Lung (tissue), 4 donors: Measurements from ENCODE around the gene NIPAL3. TPM values are rescaled to one million over a fixed set of nuclear protein-coding genes. Genes with fewer than 3 reads are reported as not detected.

Experiments
- polyA plus RNA-seq, 2 donors: library from polyadenylated mRNA; stranded (reverse); fragments of 200-250 nt; gene quantifications; one replicate each; pipeline ENCODE4 v1.2.1, GENCODE V29; 2013
- total RNA-seq, 2 donors: library from RNA; depleted of rRNA in 1 of 2; stranded (reverse); fragments of >200 nt in 1 of 2; gene quantifications; one replicate each; pipeline ENCODE4 v1.2.1, GENCODE V29; 2014 to 2021
- donor health status: Bipolar disorder and iron deficiency.
- donor health status: healthy.
- donor health status: DM: yes; HTN: yes; CAD: no.

The NIPAL3 gene
- total and polyA plus RNA-seq, 4 donors = 11.9 to 31.8 (median 19.8) TPM

Other genes with a start within 250 kb of the NIPAL3 start
- 1 to 10 TPM; 2.4 to 9.0 TPM for gene IFNLR1, start 228.5 kb upstream of the NIPAL3 start, total RNA-seq
- 1 to 10 TPM; 1.2 to 3.0 TPM for gene IFNLR1, start 228.5 kb upstream of the NIPAL3 start, polyA plus RNA-seq
- under 1 TPM; 0.40 to 0.95 TPM for gene GRHL3, start 96.4 kb upstream of the NIPAL3 start, total RNA-seq
- gene GRHL3, start 96.4 kb upstream of the NIPAL3 start, polyA plus RNA-seq = under 1 TPM; 0.23 to 0.30 TPM
- 10 to 100 TPM in 1 of 2 donors, 1 to 10 TPM in 1; 10.0 to 13.5 TPM for gene STPG1, start 2.0 kb upstream of the NIPAL3 start, total RNA-seq
- gene STPG1, start 2.0 kb upstream of the NIPAL3 start, polyA plus RNA-seq = 1 to 10 TPM; 6.7 to 9.5 TPM
- gene RCAN3, start 87.0 kb downstream of the NIPAL3 start, total RNA-seq = 10 to 100 TPM; 18.7 to 21.4 TPM
- gene RCAN3, start 87.0 kb downstream of the NIPAL3 start, polyA plus RNA-seq = 1 to 10 TPM; 5.2 to 6.9 TPM
- gene NCMAP, start 140.3 kb downstream of the NIPAL3 start, total RNA-seq = 10 to 100 TPM in 1 of 2 donors, 1 to 10 TPM in 1; 6.5 to 20.2 TPM
- 1 to 10 TPM; 1.5 to 5.2 TPM for gene NCMAP, start 140.3 kb downstream of the NIPAL3 start, polyA plus RNA-seq
- 10 to 100 TPM; 92.4 to 95.8 TPM for gene SRRM1, start 227.5 kb downstream of the NIPAL3 start, total RNA-seq
- gene SRRM1, start 227.5 kb downstream of the NIPAL3 start, polyA plus RNA-seq = 10 to 100 TPM; 37.4 to 42.3 TPM